ENCODE results near the gene MSH3. TPM values are rescaled to one million over a fixed set of nuclear protein-coding genes. Genes with fewer than 3 reads are reported as not detected.
A peak's percentile ranks its signal among the peaks of the same experiment; 100 is the strongest.

MSH3 gene
- total RNA-seq, 3 donors from 2014 or later, result 14.6 to 15.5 (median 15.1) TPM

DNA sequence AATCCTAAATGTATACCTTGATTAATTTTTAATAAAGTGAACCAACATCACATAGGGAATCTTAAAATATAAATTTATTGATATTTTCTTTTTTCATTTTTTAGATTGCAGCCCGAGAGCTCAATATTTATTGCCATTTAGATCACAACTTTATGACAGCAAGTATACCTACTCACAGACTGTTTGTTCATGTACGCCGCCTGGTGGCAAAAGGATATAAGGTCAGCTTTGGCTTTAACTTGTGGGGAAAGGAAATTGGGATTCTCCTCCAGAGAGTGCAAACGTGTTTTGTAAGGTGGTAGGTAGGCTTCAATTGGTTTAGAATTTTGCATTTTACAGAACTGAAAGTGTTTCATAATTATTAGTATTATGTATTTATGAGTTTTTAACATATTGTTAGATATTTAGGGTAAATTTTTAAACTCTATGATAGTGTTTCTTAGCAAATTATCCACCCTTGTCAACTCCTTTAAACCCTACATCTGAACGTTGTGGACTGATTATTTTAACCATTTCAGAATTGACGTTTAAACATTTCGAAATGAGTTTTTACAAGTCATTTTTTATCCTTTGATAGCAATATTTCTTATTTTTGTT lies 17.8 kb downstream of the MSH3 start:
- peaks cover 5% of the 10 kb centered on the region for H3K4me1 Mint-ChIP-seq (ENCODE audit: low read depth)
- H3K9me3 Mint-ChIP-seq, result no peaks in the 10 kb centered on the region
- peaks cover 38% of the 10 kb centered on the region for H3K36me3 Mint-ChIP-seq (ENCODE audit: insufficient read depth)
- peak in 1 of 2 donors; percentile 67 for ATAC-seq
- H3K27me3 Mint-ChIP-seq (ENCODE audit: low read depth), result no peaks in the 10 kb centered on the region
- peak; percentile 52 for DNase-seq
- H3K4me3 Mint-ChIP-seq, result no peak overlapping the region

DNA sequence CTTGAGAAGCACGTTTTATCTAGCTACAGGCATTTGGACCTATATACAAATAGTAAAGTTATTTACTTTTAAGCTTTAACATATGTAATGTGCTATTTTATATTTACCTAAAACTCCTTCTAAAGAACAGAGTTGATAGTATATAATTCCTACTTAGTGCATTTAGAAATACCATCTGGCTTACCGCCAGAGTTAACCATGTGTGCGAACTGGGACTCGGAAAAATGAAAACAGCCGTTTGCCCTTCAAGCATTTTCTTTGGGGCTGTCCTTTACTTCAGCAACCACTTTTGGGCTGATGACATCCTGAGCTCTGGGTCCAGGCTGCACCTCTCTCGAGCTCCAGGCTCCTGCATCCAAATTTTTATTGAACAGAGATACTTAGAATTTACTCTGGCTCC lies 22.3 kb downstream of the MSH3 start:
- Mint-ChIP-seq H3K9me3 (no peaks in the 10 kb centered on the region), H3K36me3 (ENCODE audit: insufficient read depth) (peaks cover 30% of the 10 kb centered on the region), H3K27me3 (ENCODE audit: low read depth) (no peaks in the 10 kb centered on the region), H3K4me1 (ENCODE audit: low read depth) (no peaks in the 10 kb centered on the region), H3K4me3 (no peak overlapping the region)
- DNase-seq (no peak), ATAC-seq (no peak)

DNA sequence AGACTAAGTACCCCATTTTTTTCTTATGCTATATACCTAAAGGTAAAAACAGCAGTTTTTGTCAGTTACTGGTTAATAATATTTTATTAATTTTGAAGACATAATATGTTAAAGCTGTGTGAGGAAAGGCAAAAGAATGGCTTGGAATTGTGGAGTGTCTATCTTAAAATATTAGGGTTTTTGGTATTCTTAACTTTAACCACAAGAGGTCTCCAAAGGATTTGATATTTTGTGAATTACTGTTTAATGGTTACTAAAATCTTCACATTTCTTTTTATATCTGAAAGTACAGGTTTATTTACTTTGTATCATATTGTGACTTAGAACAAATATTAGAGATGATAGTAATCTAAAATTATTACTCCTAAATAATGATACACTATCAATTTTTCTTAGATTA lies 32.3 kb downstream of the MSH3 start:
- H3K4me1 Mint-ChIP-seq (ENCODE audit: low read depth), result peaks cover 21% of the 10 kb centered on the region
- no peaks in the 10 kb centered on the region for H3K9me3 Mint-ChIP-seq
- H3K36me3 Mint-ChIP-seq (ENCODE audit: insufficient read depth), result peaks cover 26% of the 10 kb centered on the region
- no peak for ATAC-seq
- H3K4me3 Mint-ChIP-seq, result no peak overlapping the region
- DNase-seq, result no peak
- no peaks in the 10 kb centered on the region for H3K27me3 Mint-ChIP-seq (ENCODE audit: low read depth)

DNA sequence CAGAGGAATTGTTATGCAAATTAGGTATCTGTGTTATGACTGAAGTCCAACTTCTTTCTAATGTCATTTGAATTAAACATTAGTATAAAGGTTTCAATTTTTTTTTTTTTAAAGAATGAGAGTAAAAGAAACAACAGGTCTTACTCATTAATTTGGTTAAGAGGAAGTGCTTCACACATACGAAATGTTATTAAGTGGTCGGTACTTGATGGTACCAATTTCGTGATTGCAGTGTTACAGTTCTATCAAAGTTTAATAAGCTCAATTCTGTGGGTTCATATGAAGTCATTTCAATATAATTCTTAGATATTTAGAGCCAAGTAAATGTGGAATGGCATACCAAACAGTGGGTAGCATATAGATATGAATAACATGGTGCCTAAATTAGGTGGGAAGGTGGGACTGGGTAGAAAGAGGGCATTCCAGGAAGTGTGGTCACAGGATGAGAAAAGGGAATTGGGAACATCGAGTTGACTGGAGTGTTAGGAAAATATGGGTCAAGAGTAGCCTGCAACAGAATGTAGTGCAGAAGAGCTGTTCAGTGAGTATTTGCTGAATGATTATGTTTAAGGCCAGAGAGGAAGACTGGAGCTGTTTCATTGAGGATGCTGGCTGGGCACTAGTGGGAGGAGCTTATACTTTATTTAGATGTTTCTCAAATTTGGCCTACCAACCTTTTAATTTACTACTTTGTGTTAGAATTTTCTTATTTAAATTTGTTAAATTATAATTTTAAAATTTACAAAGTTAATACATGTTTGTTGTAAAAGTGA lies 34.4 kb downstream of the MSH3 start:
- no peak overlapping the region for H3K4me3 Mint-ChIP-seq
- ATAC-seq (no peak), DNase-seq (no peak)
- no peaks in the 10 kb centered on the region for H3K9me3 Mint-ChIP-seq
- H3K36me3 Mint-ChIP-seq (ENCODE audit: insufficient read depth), result peaks cover 14% of the 10 kb centered on the region
- peaks cover 21% of the 10 kb centered on the region for H3K4me1 Mint-ChIP-seq (ENCODE audit: low read depth)
- H3K27me3 Mint-ChIP-seq (ENCODE audit: low read depth), result no peaks in the 10 kb centered on the region

DNA sequence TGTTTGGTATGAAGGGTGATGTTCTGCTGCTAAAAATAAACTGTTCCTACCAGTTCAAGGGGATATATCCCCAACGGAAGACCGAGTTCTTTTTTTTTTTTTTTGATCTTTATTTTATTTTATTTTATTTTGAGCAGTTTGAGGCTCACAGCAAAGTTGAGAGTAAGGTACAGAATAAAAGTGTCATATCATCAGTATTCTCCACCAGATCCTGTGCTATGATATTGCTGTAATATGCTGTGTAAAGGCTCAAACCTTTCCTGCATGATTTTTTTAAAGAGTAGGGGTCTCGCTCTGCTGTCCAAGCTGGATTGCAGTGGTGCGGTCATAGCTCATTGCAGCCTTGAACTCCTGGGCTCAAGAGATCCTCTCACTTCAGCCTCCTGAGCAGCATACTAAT lies 35.2 kb downstream of the MSH3 start:
- Mint-ChIP-seq H3K36me3 (ENCODE audit: insufficient read depth) (peaks cover 9% of the 10 kb centered on the region), H3K4me3 (no peak overlapping the region), H3K27me3 (ENCODE audit: low read depth) (no peaks in the 10 kb centered on the region), H3K9me3 (no peaks in the 10 kb centered on the region), H3K4me1 (ENCODE audit: low read depth) (peaks cover 19% of the 10 kb centered on the region)
- ATAC-seq, result no peak
- no peak for DNase-seq

DNA sequence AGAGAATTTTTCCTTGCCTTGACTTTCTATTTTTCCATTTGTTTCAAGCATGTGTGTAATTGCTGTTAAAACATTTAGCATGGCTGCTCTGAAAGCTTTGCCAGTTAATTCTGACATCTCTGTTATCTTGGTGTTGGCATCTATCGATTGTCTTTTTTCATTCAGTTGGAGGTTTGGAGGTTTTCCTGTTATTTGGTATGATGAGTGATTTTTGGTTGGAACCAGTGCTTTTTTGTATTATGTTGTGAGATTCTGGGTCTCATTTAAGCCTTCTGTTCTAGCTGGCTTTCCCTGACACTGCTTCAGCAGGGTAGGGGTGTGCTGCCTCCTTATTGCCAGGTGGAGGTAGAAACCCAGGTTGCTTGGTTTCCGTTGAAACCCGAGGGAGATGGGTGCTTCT lies 41.2 kb downstream of the MSH3 start:
- Mint-ChIP-seq H3K9me3 (no peaks in the 10 kb centered on the region), H3K36me3 (ENCODE audit: insufficient read depth) (peaks cover 14% of the 10 kb centered on the region), H3K27me3 (ENCODE audit: low read depth) (no peaks in the 10 kb centered on the region), H3K4me3 (no peak overlapping the region), H3K4me1 (ENCODE audit: low read depth) (peaks cover 6% of the 10 kb centered on the region)
- DNase-seq, result no peak
- no peak for ATAC-seq

DNA sequence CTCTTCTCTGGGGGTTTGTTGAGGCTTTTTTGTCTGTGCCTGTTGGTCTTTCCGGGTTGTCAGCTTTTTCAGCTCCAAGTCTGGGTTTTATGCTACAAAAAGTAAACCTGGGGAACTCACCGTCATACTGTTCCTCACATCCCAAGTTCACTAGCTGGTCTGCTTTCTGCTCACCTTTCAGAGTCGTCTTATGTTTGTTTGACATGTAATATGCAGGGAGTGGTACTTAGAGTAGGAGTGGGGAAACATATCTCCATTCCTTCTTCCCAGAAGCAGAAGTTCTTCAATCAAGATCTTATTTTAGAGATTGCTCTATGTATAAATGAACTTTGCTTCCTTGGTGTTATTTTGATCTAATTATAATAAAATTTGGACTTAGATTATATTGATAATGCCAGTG lies 42.0 kb downstream of the MSH3 start:
- H3K36me3 Mint-ChIP-seq (ENCODE audit: insufficient read depth), result peaks cover 16% of the 10 kb centered on the region
- no peaks in the 10 kb centered on the region for H3K9me3 Mint-ChIP-seq
- no peaks in the 10 kb centered on the region for H3K27me3 Mint-ChIP-seq (ENCODE audit: low read depth)
- ATAC-seq, result no peak
- H3K4me1 Mint-ChIP-seq (ENCODE audit: low read depth), result peaks cover 8% of the 10 kb centered on the region
- no peak overlapping the region for H3K4me3 Mint-ChIP-seq
- DNase-seq, result no peak

DNA sequence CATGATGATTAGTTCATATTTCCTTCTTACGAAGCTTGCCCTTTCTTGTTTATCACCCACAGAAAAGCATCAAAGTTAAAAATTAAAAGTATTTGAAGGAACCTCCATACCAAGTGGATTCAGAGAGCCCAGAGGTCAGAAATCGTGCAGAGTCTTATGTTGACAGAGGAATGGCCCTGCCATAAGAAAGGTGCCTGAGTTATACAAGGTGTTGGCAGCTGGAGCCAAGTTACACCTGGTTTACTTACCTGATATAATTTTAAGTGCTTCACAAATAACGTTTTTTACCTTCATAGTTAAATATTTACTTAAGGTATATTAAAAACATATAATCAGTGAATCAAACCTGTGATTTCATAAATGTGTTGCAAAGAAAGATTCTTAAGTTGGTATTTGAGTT lies 42.6 kb downstream of the MSH3 start:
- H3K4me1 Mint-ChIP-seq (ENCODE audit: low read depth), result peaks cover 11% of the 10 kb centered on the region
- no peaks in the 10 kb centered on the region for H3K27me3 Mint-ChIP-seq (ENCODE audit: low read depth)
- no peak overlapping the region for H3K4me3 Mint-ChIP-seq
- ATAC-seq, result no peak
- peaks cover 21% of the 10 kb centered on the region for H3K36me3 Mint-ChIP-seq (ENCODE audit: insufficient read depth)
- no peak for DNase-seq
- H3K9me3 Mint-ChIP-seq, result no peaks in the 10 kb centered on the region

DNA sequence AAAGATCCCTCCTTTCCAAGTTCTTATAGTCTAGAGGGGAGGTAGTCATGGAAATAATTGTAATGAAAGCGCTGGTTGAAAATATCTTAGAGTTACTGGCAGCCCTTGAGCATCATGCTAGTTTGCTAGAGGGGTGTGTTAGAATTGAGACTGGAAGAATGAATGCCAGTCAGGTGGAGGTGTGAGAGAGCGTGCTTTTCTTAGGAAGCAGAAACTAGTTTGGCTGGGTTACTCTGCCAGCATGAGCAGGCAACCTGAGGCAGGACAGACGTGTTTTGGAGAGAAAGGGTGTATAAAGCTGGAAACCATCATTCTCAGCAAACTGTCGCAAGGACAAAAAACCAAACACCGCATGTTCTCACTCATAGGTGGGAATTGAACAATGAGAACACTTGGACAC lies 43.9 kb downstream of the MSH3 start:
- ATAC-seq (no peak), DNase-seq (no peak)
- Mint-ChIP-seq H3K27me3 (ENCODE audit: low read depth) (no peaks in the 10 kb centered on the region), H3K4me3 (no peak overlapping the region), H3K36me3 (ENCODE audit: insufficient read depth) (peaks cover 22% of the 10 kb centered on the region), H3K4me1 (ENCODE audit: low read depth) (peaks cover 12% of the 10 kb centered on the region), H3K9me3 (no peaks in the 10 kb centered on the region)

DNA sequence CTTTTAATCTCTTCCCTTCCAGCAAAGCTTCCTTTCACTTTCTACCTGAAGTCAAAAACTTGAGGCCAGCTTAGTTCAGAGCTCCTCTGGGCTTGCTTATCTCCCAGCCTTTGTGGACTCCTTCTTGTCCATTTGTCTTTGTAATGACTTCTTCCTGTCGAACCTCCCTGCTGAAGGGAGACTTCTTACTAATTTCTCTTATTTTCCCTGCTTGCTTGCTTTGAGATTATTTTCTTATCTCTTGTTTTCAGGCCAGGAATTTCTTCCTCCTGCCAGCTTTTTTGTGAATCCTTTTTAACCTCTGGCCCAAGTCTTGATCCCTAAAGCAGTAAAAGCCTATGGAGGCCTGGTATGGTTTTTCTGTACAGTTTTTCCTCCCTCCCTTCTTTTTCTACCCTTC lies 47.1 kb downstream of the MSH3 start:
- no peaks in the 10 kb centered on the region for H3K27me3 Mint-ChIP-seq (ENCODE audit: low read depth)
- peaks cover 20% of the 10 kb centered on the region for H3K36me3 Mint-ChIP-seq (ENCODE audit: insufficient read depth)

DNA sequence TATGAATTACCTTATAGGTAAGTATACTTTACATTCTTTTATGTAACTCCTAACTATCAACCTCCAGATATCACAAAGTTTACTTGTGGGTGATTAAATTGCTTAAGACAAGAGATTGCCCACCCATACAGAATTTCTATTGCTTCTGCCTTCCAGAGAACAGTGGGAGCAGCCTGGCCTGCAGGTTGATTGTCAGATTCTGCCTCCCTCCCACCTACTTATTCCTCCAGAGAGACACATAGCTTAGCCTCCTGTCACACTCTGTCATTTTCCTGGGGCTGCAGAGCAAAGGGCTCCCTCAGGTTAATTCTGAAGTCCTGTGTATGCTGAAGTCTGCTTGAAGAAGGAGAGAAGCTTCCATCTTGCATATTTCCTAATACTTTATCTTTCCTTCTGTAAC lies 48.8 kb downstream of the MSH3 start:
- ATAC-seq (no peak), DNase-seq (no peak)
- H3K36me3 Mint-ChIP-seq (ENCODE audit: insufficient read depth), result peaks cover 15% of the 10 kb centered on the region
- no peaks in the 10 kb centered on the region for H3K9me3 Mint-ChIP-seq
- H3K27me3 Mint-ChIP-seq (ENCODE audit: low read depth), result no peaks in the 10 kb centered on the region
- H3K4me1 Mint-ChIP-seq (ENCODE audit: low read depth), result peaks cover 23% of the 10 kb centered on the region
- H3K4me3 Mint-ChIP-seq, result no peak overlapping the region

More for the DNA sequence above, 47.1 kb downstream of the MSH3 start:
- ATAC-seq (no peak), DNase-seq (no peak)
- Mint-ChIP-seq H3K4me3 (no peak overlapping the region), H3K9me3 (no peaks in the 10 kb centered on the region), H3K4me1 (ENCODE audit: low read depth) (peaks cover 23% of the 10 kb centered on the region)

DNA sequence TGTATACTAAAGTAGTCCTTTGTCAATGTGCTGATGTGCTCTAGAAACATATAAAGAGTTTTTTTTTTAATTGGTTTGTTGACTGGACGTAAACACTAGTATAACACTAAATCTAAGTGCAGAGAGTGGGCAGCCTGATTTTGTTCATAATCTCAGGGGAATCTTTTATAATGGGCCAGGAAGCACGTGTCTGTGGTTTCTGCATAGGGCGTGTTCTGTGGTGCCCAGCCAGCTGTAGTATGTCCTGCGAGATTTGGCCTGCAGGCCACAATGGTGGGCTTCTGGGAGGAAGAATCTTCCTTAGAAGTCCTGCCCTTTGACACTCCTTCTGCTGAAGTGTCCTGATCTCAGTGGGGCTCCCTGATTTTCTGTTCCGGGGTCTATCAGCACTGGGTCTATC lies 49.3 kb downstream of the MSH3 start:
- no peak overlapping the region for H3K4me3 Mint-ChIP-seq
- H3K36me3 Mint-ChIP-seq (ENCODE audit: insufficient read depth), result peaks cover 12% of the 10 kb centered on the region
- no peak for ATAC-seq
- peaks cover 23% of the 10 kb centered on the region for H3K4me1 Mint-ChIP-seq (ENCODE audit: low read depth)
- DNase-seq, result no peak
- no peaks in the 10 kb centered on the region for H3K27me3 Mint-ChIP-seq (ENCODE audit: low read depth)
- no peaks in the 10 kb centered on the region for H3K9me3 Mint-ChIP-seq

DNA sequence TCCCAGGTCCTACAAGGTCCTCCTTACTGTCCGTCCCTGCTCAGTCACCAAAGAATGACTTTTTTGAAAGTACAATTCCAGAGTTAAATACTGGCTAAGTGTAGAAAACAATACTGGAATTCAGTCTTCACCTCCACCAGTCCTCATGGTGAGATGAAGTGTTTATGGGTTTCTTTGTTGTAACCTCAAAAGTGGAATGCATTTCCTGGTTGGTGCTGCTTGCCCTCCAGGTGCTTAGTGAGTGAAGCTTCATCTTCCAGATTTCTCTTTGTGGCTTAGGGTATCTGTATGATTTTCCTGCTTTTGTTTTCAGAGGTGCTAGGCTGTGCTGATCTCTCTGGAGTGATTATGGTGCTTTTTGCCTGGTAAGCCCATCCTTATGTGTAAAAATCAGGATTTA lies 49.8 kb downstream of the MSH3 start:
- no peak for DNase-seq
- no peaks in the 10 kb centered on the region for H3K27me3 Mint-ChIP-seq (ENCODE audit: low read depth)
- H3K4me1 Mint-ChIP-seq (ENCODE audit: low read depth), result peaks cover 23% of the 10 kb centered on the region
- ATAC-seq, result no peak
- H3K9me3 Mint-ChIP-seq, result no peaks in the 10 kb centered on the region
- no peak overlapping the region for H3K4me3 Mint-ChIP-seq
- peaks cover 12% of the 10 kb centered on the region for H3K36me3 Mint-ChIP-seq (ENCODE audit: insufficient read depth)

DNA sequence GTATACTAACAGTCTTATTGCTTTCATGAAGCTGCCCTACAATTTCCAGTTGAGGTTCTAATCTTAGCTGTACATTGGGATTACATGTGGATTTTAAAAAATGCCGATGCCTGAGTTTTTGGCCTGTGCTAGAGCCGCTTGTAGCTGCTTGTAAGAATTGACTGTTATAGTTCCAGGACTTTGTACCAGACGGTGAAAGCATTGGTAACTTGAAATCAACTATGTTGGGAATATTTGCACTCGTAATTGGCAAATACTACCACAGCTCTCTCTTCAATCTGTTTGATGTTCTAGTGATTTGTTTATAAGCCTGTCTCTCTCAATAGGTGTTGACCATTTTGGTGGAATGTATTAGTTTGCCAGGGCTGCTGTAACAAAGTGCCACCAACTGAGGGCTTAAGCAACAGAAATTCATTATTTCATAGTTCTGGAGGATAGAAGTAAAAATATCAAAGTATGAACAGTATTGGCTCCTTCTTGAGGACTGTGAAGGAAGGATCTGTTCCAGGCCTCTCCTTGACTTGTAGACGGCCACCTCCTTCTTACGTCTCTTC lies 50.8 kb downstream of the MSH3 start:
- no peak for ATAC-seq
- Mint-ChIP-seq H3K9me3 (no peaks in the 10 kb centered on the region), H3K4me1 (ENCODE audit: low read depth) (peaks cover 23% of the 10 kb centered on the region), H3K36me3 (ENCODE audit: insufficient read depth) (peaks cover 15% of the 10 kb centered on the region), H3K4me3 (no peak overlapping the region), H3K27me3 (ENCODE audit: low read depth) (no peaks in the 10 kb centered on the region)
- DNase-seq, result no peak

DNA sequence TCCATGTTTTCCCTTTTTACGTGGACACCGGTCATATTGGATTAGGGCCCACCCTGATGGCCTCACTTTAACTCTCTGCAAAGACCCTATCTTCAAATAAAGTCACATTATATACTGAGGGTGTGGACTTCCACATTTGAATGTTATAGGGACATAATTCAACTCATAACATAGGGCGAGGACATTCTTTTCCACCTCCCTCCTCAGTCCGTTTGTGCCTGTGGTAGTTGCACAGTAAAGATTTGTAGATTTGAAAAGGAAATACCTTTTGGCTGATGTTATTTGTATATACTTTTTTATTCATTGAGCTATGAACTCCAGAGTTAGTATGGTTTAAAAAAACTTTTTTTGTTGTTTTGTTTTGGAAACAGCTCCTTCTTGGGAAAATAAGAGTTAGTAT lies 51.3 kb downstream of the MSH3 start:
- no peak for ATAC-seq
- Mint-ChIP-seq H3K9me3 (no peaks in the 10 kb centered on the region), H3K4me3 (no peak overlapping the region), H3K4me1 (ENCODE audit: low read depth) (peaks cover 25% of the 10 kb centered on the region), H3K27me3 (ENCODE audit: low read depth) (no peaks in the 10 kb centered on the region), H3K36me3 (ENCODE audit: insufficient read depth) (peaks cover 14% of the 10 kb centered on the region)
- no peak for DNase-seq

Data from activated T-cell treated with anti-CD3 and anti-CD28 coated beads, Interleukin-2, amount 50 U/mL, for 4 hours (primary cell).